Muscle layer of duodenum (tissue), 2 donors: ENCODE results near the gene GSTO2.

ENCODE experiments used
- H3K27ac ChIP-seq: one replicate; pipeline ENCODE4 v1.7.0; 2013; ENCODE audit warnings: mild to moderate bottlenecking, low read length
- H3K27me3 ChIP-seq: one replicate; pipeline ENCODE4 v1.7.0; 2013; ENCODE audit warnings: low read depth, mild to moderate bottlenecking, control low read depth, low read length
- H3K36me3 ChIP-seq, 2 donors: one replicate each; pipeline ENCODE4 v1.7.0; 2013; ENCODE audit warnings: low read length in 2 of 2, control low read depth in 1 of 2, mild to moderate bottlenecking in 1 of 2; ENCODE audit not compliant: insufficient read depth in 2 of 2, control insufficient read depth in 1 of 2
- H3K4me1 ChIP-seq, 2 donors: one replicate each; pipeline ENCODE4 v1.7.0; 2013; ENCODE audit warnings: low read length in 2 of 2, mild to moderate bottlenecking in 2 of 2, control low read depth in 1 of 2, moderate library complexity in 1 of 2; ENCODE audit not compliant: insufficient read depth in 2 of 2, control insufficient read depth in 1 of 2
- H3K4me3 ChIP-seq, 2 donors: one replicate each; pipeline ENCODE4 v1.7.0; 2013; ENCODE audit warnings: low read length in 2 of 2, low read depth in 1 of 2, mild to moderate bottlenecking in 1 of 2
- H3K9me3 ChIP-seq, 2 donors: one replicate each; pipeline ENCODE4 v1.7.0; 2013; ENCODE audit warnings: low read length in 2 of 2, control low read depth in 1 of 2, mild to moderate bottlenecking in 1 of 2; ENCODE audit not compliant: control insufficient read depth in 1 of 2
- donor health status: healthy.

The GSTO2 gene

GRCh38 chr10:104301907-104302690, 33.1 kb downstream of the GSTO2 start:
- Histone ChIP-seq H3K4me3 (no peak overlapping the region), H3K4me1 (peaks cover 7 to 26% of the 10 kb centered on the region in 2 donors), H3K9me3 (no peaks in the 10 kb centered on the region), H3K27ac (no peak overlapping the region), H3K36me3 (peaks cover 0 to 9% of the 10 kb centered on the region in 2 donors), H3K27me3 (no peaks in the 10 kb centered on the region)

DNA sequence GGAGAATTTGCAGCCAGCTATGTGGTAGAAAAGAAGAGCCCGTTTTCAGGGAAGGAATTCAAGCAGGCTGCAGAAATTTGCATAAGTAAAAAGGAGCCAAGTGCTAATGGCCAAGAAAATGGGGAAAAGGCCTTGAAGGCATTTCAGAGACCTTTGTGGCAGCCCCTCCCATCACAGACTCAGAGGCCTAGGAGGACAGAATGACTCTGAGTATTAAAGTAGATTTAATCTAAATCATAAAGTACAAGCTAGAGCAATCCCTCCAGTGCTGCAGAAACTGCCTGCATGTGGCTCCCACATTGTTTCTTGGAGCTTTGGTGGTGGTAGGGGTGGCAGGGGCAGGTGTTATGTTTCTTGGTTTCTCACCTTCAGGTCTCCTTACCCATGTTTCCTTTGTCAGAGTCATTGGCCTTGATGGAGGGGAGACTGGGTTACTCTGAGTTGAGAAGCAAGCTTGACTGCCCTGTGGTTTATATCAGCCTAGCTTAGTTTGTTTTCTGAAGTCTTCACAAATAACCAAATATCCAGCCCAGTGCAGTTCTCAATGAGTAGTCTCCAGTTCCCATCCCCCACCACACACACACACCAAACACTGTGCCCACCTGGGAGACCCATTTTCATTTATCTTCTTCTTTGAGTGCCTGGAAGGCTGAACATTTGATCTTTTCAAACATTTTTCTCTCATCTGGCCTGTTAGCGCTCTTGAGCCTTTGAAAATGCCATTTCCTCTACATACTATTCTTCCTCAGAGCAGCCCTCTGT, 34.8 kb downstream of the GSTO2 start:
- Histone ChIP-seq H3K27me3 (no peaks in the 10 kb centered on the region), H3K36me3 (peaks cover 0 to 9% of the 10 kb centered on the region in 2 donors), H3K4me1 (peaks cover 7 to 26% of the 10 kb centered on the region in 2 donors), H3K27ac (no peak overlapping the region), H3K4me3 (no peak overlapping the region), H3K9me3 (no peaks in the 10 kb centered on the region)

DNA sequence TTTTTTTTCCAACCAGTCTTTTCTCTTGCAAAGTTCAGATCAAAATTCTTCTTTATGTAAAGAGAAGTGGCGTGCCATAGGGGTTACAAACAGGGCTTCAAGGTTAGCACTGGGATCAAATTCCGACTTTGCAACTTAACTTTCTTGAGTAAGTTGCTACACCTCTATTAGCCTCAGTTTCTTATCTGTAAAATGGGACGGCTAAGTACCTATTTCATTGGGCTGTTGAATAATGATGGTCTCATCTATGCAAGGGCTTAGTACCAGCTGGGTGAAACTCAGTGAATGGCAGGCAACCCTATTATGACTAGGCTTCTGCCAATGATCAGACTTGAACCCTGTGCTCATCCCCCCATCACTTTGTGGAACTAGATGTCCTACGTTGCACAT, 35.4 kb downstream of the GSTO2 start:
- Histone ChIP-seq H3K36me3 (peaks cover 0 to 9% of the 10 kb centered on the region in 2 donors), H3K27me3 (no peaks in the 10 kb centered on the region), H3K27ac (no peak overlapping the region), H3K9me3 (no peaks in the 10 kb centered on the region), H3K4me1 (peaks cover 7 to 26% of the 10 kb centered on the region in 2 donors), H3K4me3 (no peak overlapping the region)

DNA sequence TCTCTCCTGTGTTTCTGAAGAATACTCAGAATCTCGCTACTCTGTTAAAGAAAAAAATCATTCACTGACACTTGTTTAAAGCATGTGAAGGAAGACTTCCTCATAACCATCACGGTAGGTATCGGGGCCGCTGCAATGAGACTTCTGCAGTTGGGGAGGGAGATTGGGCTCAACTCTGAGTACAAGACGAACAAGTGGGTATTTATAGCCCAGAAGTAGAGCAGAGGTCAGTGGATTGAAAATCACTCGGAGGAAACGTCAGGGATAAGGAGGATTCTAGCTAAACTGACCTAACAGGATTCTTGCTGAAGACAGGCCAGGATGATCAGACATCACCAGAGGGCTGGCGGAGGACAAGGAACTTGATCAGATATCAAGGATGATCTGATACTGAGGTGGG, 35.9 kb downstream of the GSTO2 start:
- H3K9me3 ChIP-seq: no peaks in the 10 kb centered on the region
- no peaks in the 10 kb centered on the region for H3K27me3 ChIP-seq
- H3K4me1 ChIP-seq: peaks cover 7 to 26% of the 10 kb centered on the region in 2 donors
- peaks cover 0 to 9% of the 10 kb centered on the region in 2 donors for H3K36me3 ChIP-seq
- H3K4me3 ChIP-seq: no peak overlapping the region
- H3K27ac ChIP-seq: peak overlapping the region; percentile 6

DNA sequence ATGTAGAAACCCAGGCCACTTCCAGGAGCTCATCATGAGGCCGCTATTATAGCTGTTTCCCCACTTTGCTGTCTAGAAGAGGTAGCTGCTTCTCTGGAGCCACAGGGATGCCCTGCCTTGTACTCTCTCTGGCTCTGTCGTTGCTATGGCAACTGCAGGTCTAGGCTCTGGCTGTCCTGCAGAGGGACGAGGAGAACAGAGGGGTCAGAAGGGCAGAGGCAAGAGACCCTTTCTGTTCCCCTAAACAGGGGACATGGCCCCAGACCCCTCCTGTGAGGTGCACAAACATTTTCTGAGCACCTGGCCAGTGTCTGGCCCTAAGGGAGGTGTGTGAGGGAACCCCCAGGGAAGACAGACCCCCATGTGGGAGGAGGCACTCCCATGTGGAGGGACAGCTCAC, 37.9 kb downstream of the GSTO2 start:
- H3K36me3 ChIP-seq: peaks cover 0 to 11% of the 10 kb centered on the region in 2 donors
- H3K9me3 ChIP-seq: no peaks in the 10 kb centered on the region
- H3K27me3 ChIP-seq: no peaks in the 10 kb centered on the region
- H3K4me3 ChIP-seq: no peak overlapping the region
- H3K27ac ChIP-seq: no peak overlapping the region
- peaks cover 7 to 22% of the 10 kb centered on the region in 2 donors for H3K4me1 ChIP-seq

- Histone ChIP-seq H3K4me1 (peaks cover 7 to 22% of the 10 kb centered on the region in 2 donors), H3K4me3 (no peak overlapping the region), H3K36me3 (peaks cover 3 to 20% of the 10 kb centered on the region in 2 donors), H3K27me3 (no peaks in the 10 kb centered on the region), H3K27ac (no peak overlapping the region), H3K9me3 (no peaks in the 10 kb centered on the region)
Measured at GRCh38 chr10:104307576-104308438, 38.8 kb downstream of the GSTO2 start.

- peaks cover 7 to 18% of the 10 kb centered on the region in 2 donors for H3K4me1 ChIP-seq
- no peaks in the 10 kb centered on the region for H3K27me3 ChIP-seq
- H3K9me3 ChIP-seq: no peaks in the 10 kb centered on the region
- H3K4me3 ChIP-seq: no peak overlapping the region
- peaks cover 10 to 27% of the 10 kb centered on the region in 2 donors for H3K36me3 ChIP-seq
- no peak overlapping the region for H3K27ac ChIP-seq
Measured at GRCh38 chr10:104308439-104308903, 39.5 kb downstream of the GSTO2 start.

DNA sequence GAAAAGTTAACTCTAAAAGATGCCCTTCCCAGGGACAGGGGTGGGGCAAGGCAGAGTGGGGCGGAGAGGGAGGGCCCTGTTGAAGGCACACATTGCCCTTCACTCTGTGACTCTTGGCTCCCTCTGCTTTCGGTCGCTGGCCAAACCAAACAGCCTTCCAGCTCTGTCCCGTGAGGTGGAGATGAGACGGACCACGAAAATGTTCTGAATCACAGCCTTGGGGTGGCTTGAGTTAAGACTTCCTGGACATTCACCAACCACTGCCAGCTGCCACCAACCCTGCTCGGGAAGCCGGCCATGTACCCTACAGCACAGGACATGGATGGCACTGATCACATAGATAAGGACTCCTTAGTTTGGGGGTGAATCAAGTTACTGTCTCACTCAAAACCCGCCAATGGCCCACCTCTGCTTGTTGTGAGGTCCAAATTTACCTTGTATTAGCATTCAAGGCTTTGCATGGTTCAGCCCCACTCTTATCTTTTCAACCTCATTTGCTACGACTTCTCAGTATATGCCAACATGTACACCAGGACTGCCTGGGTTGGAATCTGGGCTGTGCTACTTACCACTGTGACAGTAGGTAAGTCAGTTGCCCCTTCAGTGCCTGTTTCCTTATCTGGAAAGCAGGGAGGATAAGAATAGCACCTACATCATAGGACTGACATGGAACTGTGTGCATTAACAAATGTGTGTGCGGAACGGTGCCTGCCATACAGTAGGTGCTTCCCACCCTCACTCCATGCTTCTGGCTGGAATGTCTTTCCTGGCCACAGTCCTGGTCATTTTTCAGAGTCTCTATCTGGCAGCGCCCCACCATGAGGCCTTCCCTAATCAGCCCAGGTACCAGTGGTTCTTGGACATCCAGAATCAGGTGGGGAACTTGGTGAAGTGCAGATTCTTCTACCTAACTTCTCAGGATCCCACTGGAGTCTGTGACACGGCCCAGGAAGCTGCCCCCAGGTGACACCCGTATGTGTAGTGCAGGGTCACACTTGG, 41.3 kb downstream of the GSTO2 start:
- peaks cover 7 to 11% of the 10 kb centered on the region in 2 donors for H3K4me1 ChIP-seq
- H3K27me3 ChIP-seq: no peaks in the 10 kb centered on the region
- H3K36me3 ChIP-seq: peaks cover 28 to 44% of the 10 kb centered on the region in 2 donors
- H3K27ac ChIP-seq: no peak overlapping the region
- H3K4me3 ChIP-seq: no peak overlapping the region
- H3K9me3 ChIP-seq: no peaks in the 10 kb centered on the region

DNA sequence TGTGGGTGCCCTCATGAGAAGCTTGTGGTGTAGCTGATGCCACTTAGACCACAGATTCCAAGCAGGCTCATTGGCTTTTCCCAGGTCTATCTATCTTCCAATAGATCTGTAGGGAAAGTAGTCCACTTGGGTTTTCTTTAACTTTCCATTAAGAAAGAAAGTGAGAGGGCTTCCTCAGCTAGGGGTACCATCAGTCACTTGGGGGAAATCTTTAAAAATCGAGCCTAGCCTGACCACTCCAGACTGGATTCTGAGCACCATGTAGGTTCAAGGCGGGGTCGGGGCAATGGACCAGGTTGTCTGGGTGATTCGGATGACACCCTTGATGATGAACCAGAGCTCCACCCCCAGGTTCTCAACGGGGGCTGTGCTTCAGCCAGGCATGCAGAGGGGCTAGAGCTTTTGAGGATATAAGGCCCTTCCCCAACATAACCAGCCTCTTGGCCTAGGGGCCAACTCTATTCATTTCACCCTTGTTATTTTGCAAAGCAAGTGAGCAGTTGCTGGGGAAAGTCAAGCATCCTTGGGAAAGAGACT, 42.3 kb downstream of the GSTO2 start:
- no peak overlapping the region for H3K27ac ChIP-seq
- H3K27me3 ChIP-seq: no peaks in the 10 kb centered on the region
- no peaks in the 10 kb centered on the region for H3K9me3 ChIP-seq
- H3K36me3 ChIP-seq: peaks cover 33 to 44% of the 10 kb centered on the region in 2 donors
- no peak overlapping the region for H3K4me3 ChIP-seq
- H3K4me1 ChIP-seq: peaks cover 2 to 4% of the 10 kb centered on the region in 2 donors
